Neuronal stem cell (in vitro differentiated cells): ENCODE measurements around the gene PPP1R3F.

Source experiments
- DNase-seq: peaks from one replicate; pipeline ENCODE4 v3.0.0-alpha.2; 2013; ENCODE audit warnings: low spot score
- H2AFZ ChIP-seq: one replicate; pipeline ENCODE4 v1.6.1; 2013; ENCODE audit warnings: mild to moderate bottlenecking, low read length, inconsistent platforms
- H2AK5ac ChIP-seq: 2 replicates; pipeline ENCODE4 v1.6.1; 2013; ENCODE audit warnings: low read depth, mild to moderate bottlenecking, inconsistent platforms, low read length, moderate library complexity, mixed read lengths
- H2BK120ac ChIP-seq: 2 replicates; pipeline ENCODE4 v1.6.1; 2013; ENCODE audit warnings: low read depth, mild to moderate bottlenecking, inconsistent platforms, low read length, moderate library complexity, mixed read lengths
- H2BK12ac ChIP-seq: one replicate; pipeline ENCODE4 v1.6.1; 2013; ENCODE audit warnings: low read length, inconsistent platforms
- H2BK15ac ChIP-seq: 2 replicates; pipeline ENCODE4 v1.6.1; 2013; ENCODE audit warnings: mild to moderate bottlenecking, low read length, inconsistent platforms, mixed read lengths
- H2BK5ac ChIP-seq: one replicate; pipeline ENCODE4 v1.6.1; 2013; ENCODE audit warnings: inconsistent platforms, mild to moderate bottlenecking, low read length, moderate library complexity
- H3K14ac ChIP-seq: one replicate; pipeline ENCODE4 v1.6.1; 2013; ENCODE audit warnings: low read length, inconsistent platforms
- H3K18ac ChIP-seq: 2 replicates; pipeline ENCODE4 v1.6.1; 2013; ENCODE audit warnings: low read length, inconsistent platforms
- H3K23ac ChIP-seq: 2 replicates; pipeline ENCODE4 v1.6.1; 2013; ENCODE audit warnings: low read depth, mild to moderate bottlenecking, mixed read lengths, low read length, inconsistent platforms; ENCODE audit not compliant: poor library complexity
- H3K27ac ChIP-seq: replicated peaks from 3 replicates; pipeline ENCODE4 v1.5.1; 2013; ENCODE audit warnings: low read length, inconsistent platforms
- H3K27me3 ChIP-seq, 3 experiments: 2 replicates each; pipeline ENCODE4 v1.6.1; 2013; ENCODE audit warnings: low read length in 3 of 3, mild to moderate bottlenecking in 2 of 3, inconsistent platforms in 1 of 3, low read depth in 1 of 3, mixed read lengths in 1 of 3, moderate library complexity in 1 of 3; ENCODE audit not compliant: control insufficient read depth in 3 of 3, insufficient read depth in 3 of 3
- H3K36me3 ChIP-seq, 2 donors: replicated peaks in 1 of 2; 2 replicates each; pipeline ENCODE4 v1.6.1; 2013; ENCODE audit warnings: low read length in 2 of 2; ENCODE audit not compliant: control insufficient read depth in 2 of 2, insufficient read depth in 2 of 2
- H3K4ac ChIP-seq: 2 replicates; pipeline ENCODE4 v1.6.1; 2013; ENCODE audit warnings: inconsistent platforms, mild to moderate bottlenecking, low read length, moderate library complexity
- H3K4me1 ChIP-seq, 2 donors: 1 replicate in 1 of 2; 2 replicates in 1 of 2; pipeline ENCODE4 v1.6.1; 2013; ENCODE audit warnings: low read length in 2 of 2, low read depth in 1 of 2; ENCODE audit not compliant: control insufficient read depth in 2 of 2, insufficient read depth in 1 of 2
- H3K4me2 ChIP-seq: one replicate; pipeline ENCODE4 v1.6.1; 2013; ENCODE audit warnings: mild to moderate bottlenecking, low read length, inconsistent platforms; ENCODE audit not compliant: insufficient read depth, poor library complexity, severe bottlenecking
- H3K4me3 ChIP-seq, 2 donors: 2 replicates each; pipeline ENCODE4 v1.5.1; 2013; ENCODE audit warnings: low read length in 2 of 2, mild to moderate bottlenecking in 2 of 2, inconsistent platforms in 1 of 2, moderate library complexity in 1 of 2
- H3K79me1 ChIP-seq: one replicate; pipeline ENCODE4 v1.6.1; 2013; ENCODE audit warnings: low read depth, mild to moderate bottlenecking, inconsistent platforms, low read length, moderate library complexity
- H3K9ac ChIP-seq: one replicate; pipeline ENCODE4 v1.6.1; 2013; ENCODE audit warnings: mild to moderate bottlenecking, low read depth, low read length, inconsistent platforms; ENCODE audit not compliant: poor library complexity
- H3K9me3 ChIP-seq, 2 donors: replicated peaks in 1 of 2; 2 replicates each; pipeline versions ENCODE3 to v1.6.1; 2013; ENCODE audit warnings: low read length in 2 of 2, mild to moderate bottlenecking in 2 of 2, inconsistent platforms in 1 of 2, low read depth in 1 of 2, mixed read lengths in 1 of 2, moderate library complexity in 1 of 2; ENCODE audit not compliant: control insufficient read depth in 2 of 2, insufficient read depth in 1 of 2
- H4K8ac ChIP-seq: one replicate; pipeline ENCODE4 v1.6.1; 2013; ENCODE audit warnings: low read depth, mild to moderate bottlenecking, inconsistent platforms, low read length, moderate library complexity
- H4K91ac ChIP-seq: one replicate; pipeline ENCODE4 v1.6.1; 2013; ENCODE audit warnings: low read length, low read depth, mild to moderate bottlenecking, inconsistent platforms; ENCODE audit not compliant: poor library complexity
- WGBS, 2 donors: extraction: QIAGEN DNeasy Blood & Tissue Kit; methylation state at CpG; one replicate each; pipeline ENCODE4 v1.1.7; 2013; ENCODE audit warnings: missing lambda C conversion rate in 2 of 2, mixed read lengths in 1 of 2; ENCODE audit not compliant: insufficient read length in 2 of 2, insufficient replicate concordance in 1 of 2; ENCODE audit errors: extremely low coverage in 2 of 2; 5-methylcytosine and 5-hydroxymethylcytosine counted together

PPP1R3F gene

DNA sequence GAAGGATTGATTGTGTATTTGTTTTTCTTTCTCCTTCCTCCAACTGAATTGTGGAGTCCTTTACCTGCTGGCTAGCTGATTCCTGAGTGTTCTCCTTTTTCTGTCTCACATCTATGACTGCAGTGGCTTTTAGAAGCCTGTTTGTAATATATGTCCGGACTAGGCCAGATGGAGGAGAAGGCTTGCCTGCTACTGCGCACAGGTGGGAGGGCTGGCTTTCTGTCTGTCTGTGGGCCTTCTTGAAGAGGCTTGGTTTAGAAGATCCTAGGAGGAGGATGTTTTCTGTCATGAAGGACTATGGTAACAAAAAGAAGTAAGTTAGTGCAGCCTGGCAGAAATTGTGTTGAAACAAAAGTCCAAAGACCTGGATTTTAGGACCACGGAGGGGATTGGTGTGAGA, 8.5 kb downstream of the PPP1R3F start:
- H3K27me3 ChIP-seq = no peaks in the 10 kb centered on the region
- H4K8ac ChIP-seq = no peak overlapping the region
- H2AFZ ChIP-seq = no peak overlapping the region
- H4K91ac ChIP-seq = no peak overlapping the region
- H2BK15ac ChIP-seq = no peak overlapping the region
- H2BK120ac ChIP-seq = no peak overlapping the region
- no peak overlapping the region for H3K27ac ChIP-seq
- no peak overlapping the region for H2BK5ac ChIP-seq
- no peaks in the 10 kb centered on the region for H3K9me3 ChIP-seq
- no peak overlapping the region for H3K18ac ChIP-seq
- H3K4me2 ChIP-seq = no peak overlapping the region
- no peak overlapping the region for H3K4ac ChIP-seq
- H3K79me1 ChIP-seq = peaks cover 8% of the 10 kb centered on the region
- H3K36me3 ChIP-seq = peaks cover under 1 to 3% of the 10 kb centered on the region in 2 donors
- no peak overlapping the region for H2BK12ac ChIP-seq
- no CpG with 5 or more reads among the region's 3 CpGs for WGBS, 2 donors
- H3K4me1 ChIP-seq = no peaks in the 10 kb centered on the region
- no peak overlapping the region for H3K14ac ChIP-seq
- H2AK5ac ChIP-seq = no peak overlapping the region
- no peak overlapping the region for H3K9ac ChIP-seq
- DNase-seq = no peak
- H3K4me3 ChIP-seq = no peak overlapping the region
- H3K23ac ChIP-seq = no peak overlapping the region

DNA sequence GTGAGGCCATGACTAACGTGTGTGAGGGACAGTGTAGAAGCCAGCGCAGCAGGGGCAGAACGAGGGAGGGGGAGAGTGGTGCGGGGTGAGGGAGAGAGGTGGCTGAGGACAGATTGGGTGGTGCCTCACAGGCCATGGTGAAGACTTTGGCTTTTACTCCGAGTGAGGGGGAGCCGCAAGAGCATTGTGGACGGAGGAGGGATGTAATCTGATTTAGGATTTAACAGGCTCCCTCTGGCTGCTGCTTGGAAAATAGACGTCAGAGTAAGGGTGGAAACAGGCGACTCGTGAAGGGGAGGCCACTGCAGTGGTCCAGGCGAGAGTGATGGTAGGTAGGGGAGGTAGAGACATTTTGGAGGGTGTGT, 13.0 kb downstream of the PPP1R3F start:
- H2AFZ ChIP-seq = no peak overlapping the region
- no peak overlapping the region for H3K23ac ChIP-seq
- no peak overlapping the region for H3K4me2 ChIP-seq
- no peak overlapping the region for H2BK15ac ChIP-seq
- no peaks in the 10 kb centered on the region for H3K4me1 ChIP-seq
- H4K91ac ChIP-seq = no peak overlapping the region
- no peak overlapping the region for H2BK12ac ChIP-seq
- H3K4ac ChIP-seq = no peak overlapping the region
- H3K9ac ChIP-seq = no peak overlapping the region
- H4K8ac ChIP-seq = peak overlapping the region; percentile 17
- H3K14ac ChIP-seq = no peak overlapping the region
- H3K4me3 ChIP-seq = no peak overlapping the region
- H3K36me3 ChIP-seq = no peaks in the 10 kb centered on the region
- H3K79me1 ChIP-seq = peaks cover 1% of the 10 kb centered on the region
- DNase-seq = no peak
- H3K9me3 ChIP-seq = no peaks in the 10 kb centered on the region
- no peak overlapping the region for H2BK120ac ChIP-seq
- H3K27ac ChIP-seq = no peak overlapping the region
- no peaks in the 10 kb centered on the region for H3K27me3 ChIP-seq
- no peak overlapping the region for H2BK5ac ChIP-seq
- no peak overlapping the region for H2AK5ac ChIP-seq
- no CpG with 5 or more reads among the region's 11 CpGs for WGBS, 2 donors
- no peak overlapping the region for H3K18ac ChIP-seq

DNA sequence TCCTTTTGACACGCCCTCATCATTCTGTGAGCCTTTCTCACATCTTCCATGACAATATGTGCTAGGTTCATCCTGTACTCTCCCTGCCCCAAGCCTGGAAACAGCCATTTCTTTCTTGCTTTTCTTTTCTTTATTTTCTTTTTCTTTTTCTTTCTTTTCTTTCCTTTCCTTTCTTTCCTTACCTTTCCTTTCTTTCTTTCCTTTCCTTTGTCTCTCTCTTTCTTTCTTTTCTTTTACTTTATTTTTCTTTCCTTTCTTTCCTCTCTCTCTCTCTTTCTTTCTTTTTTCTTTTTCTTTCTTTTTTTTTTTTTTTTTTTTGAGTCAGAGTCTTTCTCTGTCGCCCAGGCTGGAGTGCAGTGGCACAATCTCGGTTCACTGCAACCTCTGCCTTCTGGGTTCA, 14.6 kb downstream of the PPP1R3F start:
- no peak for DNase-seq
- Histone ChIP-seq H3K27ac (no peak overlapping the region), H3K4me2 (no peak overlapping the region), H2AFZ (no peak overlapping the region), H3K9ac (no peak overlapping the region), H4K8ac (no peak overlapping the region), H3K27me3 (no peaks in the 10 kb centered on the region), H2AK5ac (no peak overlapping the region), H3K4me3 (no peak overlapping the region), H3K14ac (no peak overlapping the region), H3K79me1 (no peaks in the 10 kb centered on the region), H2BK5ac (no peak overlapping the region), H3K36me3 (no peaks in the 10 kb centered on the region), H3K23ac (no peak overlapping the region), H3K4ac (no peak overlapping the region), H2BK15ac (no peak overlapping the region), H4K91ac (no peak overlapping the region), H3K18ac (no peak overlapping the region), H2BK120ac (no peak overlapping the region), H2BK12ac (no peak overlapping the region), H3K4me1 (no peaks in the 10 kb centered on the region), H3K9me3 (no peaks in the 10 kb centered on the region)
- WGBS, 2 donors = no CpG with 5 or more reads among the region's 3 CpGs

DNA sequence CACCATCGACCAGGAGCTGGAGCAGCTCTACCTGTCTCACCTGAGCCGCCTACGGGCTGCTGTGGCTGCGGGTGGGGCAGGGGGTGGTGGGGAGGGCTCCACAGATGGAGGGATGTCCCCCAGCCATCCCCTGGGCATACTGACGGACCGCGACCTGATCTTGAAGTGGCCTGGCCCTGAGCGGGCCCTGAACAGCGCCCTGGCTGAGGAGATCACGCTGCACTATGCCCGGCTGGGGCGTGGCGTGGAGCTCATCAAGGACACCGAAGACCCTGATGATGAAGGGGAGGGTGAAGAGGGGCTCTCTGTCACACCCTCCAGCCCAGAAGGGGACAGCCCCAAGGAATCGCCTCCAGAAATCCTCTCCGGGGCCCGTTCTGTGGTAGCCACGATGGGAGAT, 16.5 kb downstream of the PPP1R3F start:
- H3K23ac ChIP-seq = no peak overlapping the region

More for the DNA sequence above, 16.5 kb downstream of the PPP1R3F start:
- Histone ChIP-seq H2BK12ac (no peak overlapping the region), H3K27ac (no peak overlapping the region), H3K9ac (no peak overlapping the region), H2AK5ac (no peak overlapping the region), H3K79me1 (no peaks in the 10 kb centered on the region), H3K27me3 (no peaks in the 10 kb centered on the region), H3K36me3 (no peaks in the 10 kb centered on the region), H3K4me2 (no peak overlapping the region), H2AFZ (no peak overlapping the region), H4K8ac (no peak overlapping the region), H3K18ac (no peak overlapping the region), H2BK5ac (no peak overlapping the region), H4K91ac (no peak overlapping the region), H3K4ac (no peak overlapping the region), H3K14ac (no peak overlapping the region), H2BK120ac (no peak overlapping the region), H3K4me1 (no peaks in the 10 kb centered on the region), H2BK15ac (no peak overlapping the region), H3K9me3 (no peaks in the 10 kb centered on the region), H3K4me3 (no peak overlapping the region)
- no CpG with 5 or more reads among the region's 18 CpGs for WGBS, 2 donors
- DNase-seq = no peak
